Measurements from ENCODE around the gene ARCN1. TPM values are rescaled to one million over a fixed set of nuclear protein-coding genes. Genes with fewer than 3 reads are reported as not detected.

Gene ARCN1
- total RNA-seq, 2 donors from 2014 or later = 103 to 111 TPM

- DNase-seq (ENCODE audit: low spot score) = no peak
- no peak overlapping the region for H3K27ac ChIP-seq
- peaks cover 0 to 44% of the 10 kb centered on the region in 2 donors for H3K4me1 ChIP-seq
- H3K4me3 ChIP-seq = no peak overlapping the region
- no peaks in the 10 kb centered on the region for H3K9me3 ChIP-seq
- H3K27me3 ChIP-seq = no peaks in the 10 kb centered on the region
- H3K36me3 ChIP-seq = peaks cover 80% of the 10 kb centered on the region
- TF ChIP-seq CTCF (IDR thresholded peaks at IDR 0.05) = no peak
Measured at GRCh38 chr11:118641397-118642019, 69.3 kb downstream of the ARCN1 start.

GRCh38 chr11:118643142-118643994 lies 71.2 kb downstream of the ARCN1 start:
- H3K4me1 ChIP-seq = peaks cover 0 to 38% of the 10 kb centered on the region in 2 donors
- H3K9me3 ChIP-seq = no peaks in the 10 kb centered on the region
- DNase-seq (ENCODE audit: low spot score) = no peak
- H3K36me3 ChIP-seq = peaks cover 85% of the 10 kb centered on the region
- no peak overlapping the region for H3K4me3 ChIP-seq
- H3K27me3 ChIP-seq = no peaks in the 10 kb centered on the region
- H3K27ac ChIP-seq = no peak overlapping the region
- no peak for TF ChIP-seq CTCF (IDR thresholded peaks at IDR 0.05)

DNA sequence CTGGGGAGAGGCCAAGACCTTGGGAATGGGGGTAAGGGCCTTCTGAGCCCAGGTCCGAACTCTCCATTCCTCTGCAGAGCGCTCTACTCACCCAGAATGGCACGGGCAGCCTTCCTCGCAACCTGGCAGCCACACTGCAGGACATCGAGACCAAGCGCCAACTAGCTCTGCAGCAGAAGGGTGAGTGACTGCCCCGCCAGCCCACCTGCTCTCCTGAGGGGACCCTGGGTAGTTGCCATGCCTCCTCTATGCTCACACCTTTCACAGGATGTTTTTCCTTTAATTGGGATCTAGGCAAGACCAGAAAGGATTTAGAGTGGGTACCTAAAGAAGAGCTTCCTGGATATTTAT lies 71.8 kb downstream of the ARCN1 start:
- no peak for TF ChIP-seq CTCF (IDR thresholded peaks at IDR 0.05)
- no peak overlapping the region for H3K27ac ChIP-seq
- H3K27me3 ChIP-seq = no peaks in the 10 kb centered on the region
- H3K4me3 ChIP-seq = no peak overlapping the region
- H3K9me3 ChIP-seq = no peaks in the 10 kb centered on the region
- H3K4me1 ChIP-seq = peaks cover 0 to 32% of the 10 kb centered on the region in 2 donors
- DNase-seq (ENCODE audit: low spot score) = no peak
- H3K36me3 ChIP-seq = peaks cover 90% of the 10 kb centered on the region

DNA sequence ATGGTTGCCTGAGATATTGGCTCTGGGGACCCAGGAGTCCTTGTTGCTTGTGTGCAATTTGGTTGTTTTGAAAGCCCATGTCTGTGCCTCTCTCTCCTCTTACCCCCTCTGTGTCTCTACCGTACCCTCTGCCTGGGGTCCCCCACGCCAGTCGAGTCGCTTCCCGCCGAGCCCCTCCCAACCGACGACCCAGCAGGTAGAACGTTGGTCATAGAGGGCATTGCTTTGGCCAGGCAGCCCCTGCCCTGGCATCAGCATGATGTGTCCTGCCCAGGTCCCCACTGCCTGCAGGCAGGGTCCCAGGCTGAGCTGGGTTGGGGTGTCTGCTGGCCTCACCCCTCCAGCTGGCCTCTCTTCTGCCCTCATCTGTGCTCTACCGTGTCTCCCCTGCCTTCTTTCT lies 72.3 kb downstream of the ARCN1 start:
- TF ChIP-seq CTCF (IDR thresholded peaks at IDR 0.05) = no peak
- Histone ChIP-seq H3K36me3 (peaks cover 90% of the 10 kb centered on the region), H3K27me3 (no peaks in the 10 kb centered on the region), H3K4me1 (peaks cover 0 to 29% of the 10 kb centered on the region in 2 donors), H3K9me3 (no peaks in the 10 kb centered on the region), H3K27ac (no peak overlapping the region), H3K4me3 (no peak overlapping the region)
- no peak for DNase-seq (ENCODE audit: low spot score)

GRCh38 chr11:118645066-118645715 lies 73.0 kb downstream of the ARCN1 start:
- no peak overlapping the region for H3K4me3 ChIP-seq
- no peaks in the 10 kb centered on the region for H3K9me3 ChIP-seq
- peaks cover 0 to 22% of the 10 kb centered on the region in 2 donors for H3K4me1 ChIP-seq
- TF ChIP-seq CTCF (IDR thresholded peaks at IDR 0.05) = no peak
- no peak overlapping the region for H3K27ac ChIP-seq
- no peak for DNase-seq (ENCODE audit: low spot score)
- H3K36me3 ChIP-seq = peaks cover 95% of the 10 kb centered on the region
- no peaks in the 10 kb centered on the region for H3K27me3 ChIP-seq

Data from right atrium auricular region (tissue), 2 donors.